Stimulated activated CD4-positive, alpha-beta T cell treated with anti-CD3 and anti-CD28 coated beads, Interleukin-4, amount 100 ng/mL, for 48 hours (primary cell): ENCODE data around the gene EDEM3.

ENCODE experiments used
- DNase-seq, 2 donors: peaks; one replicate each; pipeline ENCODE4 v3.0.0-alpha.2; 2020; ENCODE audit warnings: low read depth in 2 of 2

EDEM3 gene

DNA sequence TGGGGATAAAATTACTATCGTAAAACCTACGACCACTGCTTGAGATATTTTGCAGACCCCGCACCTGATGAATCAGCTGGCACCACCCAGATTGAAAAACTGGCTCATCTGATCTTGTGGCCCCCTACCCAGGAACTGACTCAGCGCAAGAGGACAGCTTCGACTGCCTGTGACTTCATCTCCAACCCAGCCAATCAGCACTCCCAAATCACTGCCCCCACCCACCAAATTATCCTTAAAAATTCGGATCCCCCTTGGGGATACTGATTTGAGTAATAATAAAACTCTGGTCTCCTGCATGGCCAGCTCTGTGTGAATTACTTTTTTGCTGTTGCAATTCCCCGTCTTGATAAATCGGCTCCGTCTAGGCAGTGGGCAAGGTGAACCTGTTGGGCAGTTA is 81.4 kb downstream of the EDEM3 start:
- no peak for DNase-seq

DNA sequence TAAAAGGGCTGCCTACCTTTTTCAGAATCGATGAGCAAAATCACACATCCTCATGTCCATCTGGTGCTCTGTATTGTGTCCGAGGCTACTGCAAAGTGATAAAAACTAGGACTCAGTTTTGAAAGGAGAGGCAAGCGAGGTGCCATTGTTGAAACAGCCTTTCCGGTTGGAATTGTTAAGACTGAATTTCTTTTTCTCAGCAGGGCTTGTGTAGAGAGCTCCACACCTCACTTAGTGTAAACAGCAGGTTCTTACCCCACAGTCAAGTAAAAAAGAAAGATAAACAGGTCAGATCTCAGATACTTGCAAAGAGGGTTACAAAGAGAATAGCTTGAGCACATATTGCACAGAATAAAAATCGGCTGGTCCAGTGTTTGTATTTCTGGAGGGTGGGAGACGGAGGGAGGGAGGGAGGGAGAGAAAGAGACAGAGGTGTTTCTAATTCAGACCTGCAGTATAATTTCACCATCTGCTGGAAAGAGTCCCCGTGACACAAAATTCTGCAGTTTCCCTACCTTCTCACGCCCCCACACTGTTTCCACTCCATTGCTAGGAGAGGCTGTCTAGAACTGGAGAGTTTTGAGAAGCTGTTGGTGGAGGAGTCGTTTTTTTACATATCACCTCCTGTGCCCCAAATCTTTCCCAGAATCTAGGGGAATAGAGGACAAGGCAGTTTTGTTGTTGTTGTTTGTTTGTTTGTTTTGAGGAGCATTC is 82.5 kb downstream of the EDEM3 start:
- no peak for DNase-seq

DNA sequence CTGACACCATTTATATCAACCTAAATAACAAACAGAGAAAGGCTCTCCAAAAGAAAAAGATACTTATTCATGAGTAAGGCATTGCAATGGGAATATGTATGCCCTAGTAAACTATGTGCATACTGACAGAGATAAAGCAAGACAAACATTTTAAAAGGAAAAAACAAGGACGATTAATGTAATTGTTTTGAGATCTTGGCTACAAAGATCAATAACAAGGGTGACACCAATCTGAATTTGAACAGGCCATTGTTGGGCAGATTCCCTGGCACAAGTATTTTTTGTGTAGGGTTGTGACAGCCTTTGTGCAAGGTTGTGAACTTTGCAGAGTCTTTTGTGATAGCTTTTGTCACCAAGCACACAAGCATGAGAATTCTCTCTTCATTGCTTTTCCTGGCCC is 85.3 kb downstream of the EDEM3 start:
- DNase-seq: no peak

GRCh38 chr1:184665360-184665759 is 89.3 kb downstream of the EDEM3 start:
- no peak for DNase-seq

DNA sequence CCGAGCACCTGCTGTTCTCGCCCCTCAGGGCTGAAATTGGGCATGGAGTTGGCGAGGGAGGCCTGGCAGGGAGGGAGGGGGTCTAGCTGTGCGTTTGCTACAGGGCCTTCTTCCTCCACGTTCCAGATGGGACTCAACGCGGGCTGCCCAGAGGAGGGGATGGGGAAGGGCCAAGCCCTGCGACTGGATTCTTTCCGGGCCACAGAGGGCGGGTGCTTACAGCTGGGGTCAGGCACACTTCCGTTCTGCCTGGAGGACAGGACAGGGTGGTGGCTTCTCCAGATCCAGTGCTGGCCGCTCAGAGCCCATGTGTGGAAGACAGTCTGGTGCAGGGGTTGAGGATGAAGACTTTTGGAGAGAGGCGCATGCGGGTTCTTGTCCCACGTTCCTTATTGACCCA is 90.0 kb downstream of the EDEM3 start:
- no peak for DNase-seq

DNA sequence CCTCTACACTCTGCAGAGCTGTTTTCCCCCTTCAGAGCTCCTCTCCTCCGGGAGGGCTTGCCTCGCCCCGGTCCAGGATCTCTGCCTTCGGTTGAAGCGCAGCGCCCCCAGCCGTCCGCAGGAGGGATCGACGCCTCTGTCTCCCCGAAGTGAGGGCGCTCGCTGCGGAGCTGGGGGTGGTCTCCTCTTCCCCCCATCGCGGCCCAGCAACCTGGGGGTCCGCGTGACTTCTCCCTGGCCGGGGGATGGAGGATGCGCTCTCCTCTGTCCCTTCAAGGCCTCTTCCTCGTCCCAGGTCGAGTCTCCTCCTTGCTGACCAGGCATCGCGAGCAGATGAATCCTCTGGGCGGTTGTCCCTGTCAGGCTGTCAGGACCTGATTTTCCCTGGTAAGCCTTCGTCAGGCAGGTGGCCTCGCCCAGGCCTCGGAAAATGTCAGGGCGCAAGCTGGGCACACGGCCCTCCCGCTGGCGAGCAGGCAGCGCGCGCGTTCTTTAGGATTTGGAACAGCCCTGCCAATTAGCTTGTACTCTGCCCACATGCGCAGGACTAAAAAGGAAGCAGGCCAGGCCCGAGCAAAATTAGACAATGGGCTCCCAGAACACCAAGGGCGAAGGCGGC is 90.5 kb downstream of the EDEM3 start:
- DNase-seq: peak; percentile 31 to 47

DNA sequence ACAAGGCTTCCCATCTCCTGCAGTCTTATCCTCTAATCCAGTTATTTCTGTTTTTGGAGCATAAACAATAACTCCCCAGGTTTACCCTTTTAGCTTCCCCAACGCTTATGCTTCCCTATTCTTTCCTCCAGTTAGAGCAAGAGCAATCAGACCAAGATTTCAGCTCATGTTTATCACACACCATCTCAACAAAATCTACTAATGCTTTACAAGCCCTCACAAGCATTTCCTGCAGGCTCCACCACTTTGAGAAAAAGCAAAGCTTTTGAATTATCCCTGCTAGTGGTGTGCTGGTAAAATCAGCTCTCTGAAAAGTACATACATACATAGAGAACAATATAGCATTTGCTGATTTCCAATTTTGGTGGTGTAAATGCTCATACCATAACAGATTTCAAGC is 92.9 kb downstream of the EDEM3 start:
- no peak for DNase-seq

GRCh38 chr1:184660462-184661191 is 94.0 kb downstream of the EDEM3 start:
- DNase-seq: no peak

DNA sequence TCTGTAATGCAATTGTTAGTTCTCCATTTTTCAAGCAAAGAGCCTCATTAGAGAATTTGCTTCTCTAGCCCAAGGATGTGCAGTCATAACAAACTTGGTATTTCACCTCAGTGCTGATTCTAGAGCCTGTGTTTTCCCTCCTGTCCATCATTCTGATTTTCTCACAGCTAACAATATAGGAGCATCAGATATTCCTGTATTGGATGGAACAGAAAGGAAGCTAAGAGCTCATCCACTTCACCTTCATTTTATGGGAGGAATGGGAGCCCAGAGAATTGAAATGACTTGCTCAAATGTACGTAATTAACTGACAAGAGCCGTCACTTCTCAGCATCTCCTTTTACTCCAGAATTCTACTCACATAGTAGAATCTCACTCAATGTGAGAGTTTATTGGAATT is 96.6 kb downstream of the EDEM3 start:
- no peak for DNase-seq

DNA sequence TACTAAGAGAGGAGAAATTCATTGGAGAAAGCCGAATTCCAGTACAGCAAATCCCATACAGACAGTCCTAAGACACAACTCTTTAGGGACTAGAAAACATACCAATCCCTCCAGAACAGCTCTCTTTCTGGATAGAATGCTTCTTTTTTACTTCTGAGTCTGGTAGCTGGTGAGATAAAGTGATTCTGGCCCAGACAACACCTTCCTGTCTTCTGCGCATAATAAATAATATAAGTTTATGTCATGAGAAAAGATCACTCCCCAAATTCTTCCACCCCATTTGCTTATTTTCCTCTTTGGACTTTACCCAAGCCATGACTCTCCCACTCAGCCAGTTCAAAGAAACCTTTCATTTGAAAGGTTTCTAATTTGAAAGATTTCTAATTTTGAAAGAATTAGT is 98.4 kb downstream of the EDEM3 start:
- DNase-seq: no peak

- no peak for DNase-seq
Observed at GRCh38 chr1:184655185-184655584, 99.5 kb downstream of the EDEM3 start.

DNA sequence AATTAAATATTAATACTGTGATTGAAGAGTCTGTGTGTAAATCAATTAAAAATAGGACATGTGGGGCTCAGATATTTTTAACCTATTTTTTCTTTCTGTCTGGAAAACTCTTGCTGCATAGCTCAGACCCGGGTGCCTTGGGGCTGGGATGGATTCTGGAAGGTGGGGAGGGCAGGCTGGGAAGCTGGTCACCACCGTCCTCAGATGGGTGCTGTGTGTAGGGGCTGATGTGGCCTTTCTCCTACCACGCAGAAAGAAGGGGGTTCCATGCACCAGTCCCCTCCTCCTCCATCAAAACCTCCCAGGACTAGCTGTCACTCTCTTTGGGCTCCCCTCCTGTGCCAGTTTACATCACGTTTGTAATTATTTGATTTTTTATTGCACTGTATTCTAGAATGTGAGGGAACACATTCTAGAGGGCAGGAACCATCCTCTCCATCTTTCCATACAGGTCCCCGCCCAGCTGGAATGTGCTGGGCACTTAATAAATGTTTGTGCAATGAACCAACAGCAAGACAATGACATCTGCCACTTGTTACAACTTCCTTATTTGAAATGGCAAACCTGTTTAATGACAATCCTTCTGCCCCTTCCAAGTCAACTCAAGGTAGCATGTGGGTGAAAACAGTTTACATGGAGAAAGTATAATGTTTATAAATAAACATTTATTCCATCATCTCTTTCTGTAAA is 104.3 kb downstream of the EDEM3 start:
- DNase-seq: no peak

DNA sequence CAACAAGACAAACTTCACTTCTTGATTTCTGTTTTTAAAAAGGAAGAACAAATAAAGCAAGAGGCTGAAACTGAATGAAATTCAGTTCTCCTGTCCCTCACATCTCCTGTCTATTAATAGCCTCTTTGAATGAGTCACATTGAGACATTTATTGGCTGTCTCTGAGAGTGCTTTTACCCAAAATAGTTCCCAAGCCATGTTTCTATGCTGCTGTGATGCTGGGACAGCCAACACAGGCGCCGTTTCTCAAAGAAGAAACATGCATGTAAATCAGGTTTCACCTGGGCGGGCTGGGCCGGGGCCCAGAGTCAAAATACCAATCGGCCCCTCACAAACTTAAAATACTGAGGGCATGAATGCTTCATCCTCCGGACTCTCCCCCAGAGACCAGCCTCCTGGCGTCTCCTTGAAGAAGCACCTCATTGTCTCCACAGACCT is 105.2 kb downstream of the EDEM3 start:
- no peak for DNase-seq

DNA sequence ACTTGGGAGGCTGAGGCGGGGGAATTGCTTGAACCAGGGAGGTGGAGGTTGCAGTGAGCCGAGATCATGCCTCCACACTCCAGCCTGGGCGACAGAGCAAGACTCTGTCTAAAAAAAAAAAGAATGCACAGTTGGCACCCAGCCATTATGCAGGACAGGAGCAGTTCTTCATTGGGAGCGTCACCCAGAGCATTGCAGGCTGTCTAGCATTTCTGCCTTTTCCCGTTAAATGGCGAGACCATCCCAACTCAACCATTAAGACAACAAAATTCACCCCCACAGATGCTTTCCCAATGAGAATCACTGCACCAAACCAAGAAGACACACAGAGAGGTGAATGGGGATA is 105.8 kb downstream of the EDEM3 start:
- no peak for DNase-seq

DNA sequence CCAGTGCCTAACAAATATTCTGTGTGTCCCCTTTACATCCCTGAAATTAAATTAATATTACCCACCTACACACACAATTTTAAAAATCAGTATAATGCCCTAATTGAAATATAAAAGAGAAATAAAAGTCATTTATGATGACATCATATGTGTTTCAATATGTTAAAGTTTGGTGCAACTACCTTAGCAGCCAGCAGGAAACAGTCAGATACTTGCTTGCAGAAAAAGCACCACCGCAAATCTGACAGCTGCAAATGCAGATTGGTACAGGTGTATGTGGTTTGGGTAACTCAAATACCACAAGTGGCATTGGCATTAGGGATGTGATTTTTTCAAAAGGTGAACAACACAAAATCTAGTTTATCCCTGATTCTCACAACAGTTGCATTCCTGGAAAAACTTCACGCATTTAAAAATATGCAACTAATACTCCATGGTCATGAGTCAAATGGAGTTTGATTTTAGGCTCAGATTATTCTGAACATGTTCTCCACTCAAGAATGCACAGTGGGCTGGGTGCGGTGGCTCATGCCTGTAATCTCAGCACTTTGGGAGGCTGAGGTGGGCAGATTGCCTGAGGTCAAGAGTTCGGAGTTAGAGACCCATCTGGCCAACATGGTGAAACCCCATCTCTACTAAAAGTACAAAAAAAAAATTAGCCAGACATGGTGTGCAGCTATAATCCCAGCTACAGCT is 106.3 kb downstream of the EDEM3 start:
- DNase-seq: no peak

DNA sequence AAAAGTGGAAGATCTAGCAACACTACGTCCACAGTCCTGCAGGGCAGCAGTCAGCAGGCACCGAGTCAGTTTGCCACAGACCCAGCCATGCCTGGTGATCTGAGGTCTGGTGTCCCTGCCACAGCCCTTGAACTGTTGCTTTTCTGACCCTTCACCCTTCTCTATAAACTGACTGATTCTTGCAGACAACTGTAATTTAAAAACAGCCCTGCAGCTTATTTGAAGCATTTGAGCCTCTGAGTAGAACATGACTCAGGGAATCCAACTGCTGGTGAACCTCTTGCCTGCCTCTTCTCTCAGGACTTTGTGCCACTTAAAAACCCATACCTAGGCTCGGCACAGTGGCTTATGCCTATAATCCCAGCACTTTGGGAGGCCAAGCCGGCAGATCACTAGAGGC is 107.2 kb downstream of the EDEM3 start:
- DNase-seq: no peak

DNA sequence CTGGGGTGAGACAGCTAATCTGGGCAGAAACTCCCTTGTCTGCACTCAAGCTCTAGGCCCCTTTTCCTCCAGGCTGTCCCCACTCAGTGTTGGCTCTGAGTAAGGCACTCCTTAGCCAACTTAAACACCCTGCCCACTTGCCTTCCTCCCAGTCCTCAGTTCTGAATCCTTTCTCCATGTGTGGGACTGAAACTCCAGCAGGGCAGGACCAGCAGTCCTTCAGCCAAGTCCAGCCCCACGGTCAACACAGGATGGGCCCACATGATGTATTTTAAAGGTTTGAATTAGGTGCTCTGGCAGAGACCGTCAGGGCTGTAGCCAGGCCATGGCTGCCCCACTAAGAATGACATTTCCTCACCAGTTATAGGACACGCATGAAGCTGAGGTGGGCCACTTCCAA is 107.8 kb downstream of the EDEM3 start:
- no peak for DNase-seq

- DNase-seq: no peak
Observed at GRCh38 chr1:184646178-184646701, 108.4 kb downstream of the EDEM3 start.

DNA sequence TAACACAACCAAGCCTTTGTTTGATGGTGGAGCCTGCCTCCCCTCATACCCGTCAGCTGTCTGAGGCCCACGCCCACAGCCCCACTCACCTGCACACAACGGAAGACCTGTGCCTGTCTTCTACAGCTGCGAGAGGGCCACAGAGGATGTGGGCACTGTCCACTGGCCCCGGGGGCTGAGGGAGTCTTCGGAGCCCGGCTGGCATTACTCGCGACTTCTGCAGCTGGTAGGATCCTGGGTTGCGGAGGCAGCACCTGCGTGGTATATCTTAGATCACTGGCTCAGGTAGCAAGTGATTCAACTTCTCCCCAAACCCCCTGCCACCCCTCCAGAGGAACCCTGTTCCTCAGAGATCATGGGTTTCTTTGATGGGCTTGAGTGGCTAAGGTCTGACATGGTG is 109.9 kb downstream of the EDEM3 start:
- DNase-seq: no peak

- DNase-seq: no peak
Observed at GRCh38 chr1:184643661-184644060, 111.0 kb downstream of the EDEM3 start.

DNA sequence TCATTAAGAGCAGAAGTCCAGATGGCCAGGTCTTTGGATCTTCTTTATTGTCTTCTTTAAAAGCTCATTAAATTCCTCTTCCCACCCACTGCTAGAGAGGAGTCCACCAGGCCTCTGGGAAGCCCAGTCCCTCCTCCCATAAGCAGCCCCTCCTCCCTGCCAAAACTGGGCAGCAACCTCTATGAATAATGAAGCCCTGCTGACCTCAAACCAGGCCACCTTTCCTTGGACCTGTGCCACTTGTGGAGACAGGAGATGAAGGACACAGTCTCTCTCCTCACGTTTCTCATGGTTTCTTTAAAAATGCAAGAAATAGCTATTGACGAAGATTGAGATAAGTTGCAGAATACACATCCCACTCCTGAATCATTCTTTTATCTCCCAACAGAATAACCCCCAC is 112.8 kb downstream of the EDEM3 start:
- no peak for DNase-seq

- DNase-seq: no peak
Observed at GRCh38 chr1:184640505-184640904, 114.2 kb downstream of the EDEM3 start.
